Measurements from ENCODE around the gene HOXA2.

GRCh38 chr7:27149842-27150567 is 47.5 kb upstream of the HOXA2 start:
- TF ChIP-seq BHLHE40 (IDR thresholded peaks at IDR 0.05; ENCODE audit: borderline replicate concordance) (no peak), TARDBP (IDR thresholded peaks at IDR 0.05) (no peak), FOXM1 (IDR thresholded peaks at IDR 0.05; ENCODE audit: borderline replicate concordance) (no peak), FOXA1 (IDR thresholded peaks at IDR 0.05) (no peak), LEF1 (IDR thresholded peaks at IDR 0.05; ENCODE audit: borderline replicate concordance) (no peak), SUZ12 (IDR thresholded peaks at IDR 0.05) (no peak), SP1 (IDR thresholded peaks at IDR 0.05) (no peak), HDGF (IDR thresholded peaks at IDR 0.05; ENCODE audit: borderline replicate concordance) (no peak), NFRKB (IDR thresholded peaks at IDR 0.05) (no peak), FOXK2 (IDR thresholded peaks at IDR 0.05) (no peak), ARNT (IDR thresholded peaks at IDR 0.05) (no peak), L3MBTL2 (conservative IDR thresholded peaks at IDR 0.05) (no peak)
